Measurements from ENCODE around the gene MAP4K1.
"Not testable (repeated sequence)": the region's sequence is repeated elsewhere in the genome, so short reads cannot be mapped to it uniquely, and the experiment has no call there.

MAP4K1 gene

DNA sequence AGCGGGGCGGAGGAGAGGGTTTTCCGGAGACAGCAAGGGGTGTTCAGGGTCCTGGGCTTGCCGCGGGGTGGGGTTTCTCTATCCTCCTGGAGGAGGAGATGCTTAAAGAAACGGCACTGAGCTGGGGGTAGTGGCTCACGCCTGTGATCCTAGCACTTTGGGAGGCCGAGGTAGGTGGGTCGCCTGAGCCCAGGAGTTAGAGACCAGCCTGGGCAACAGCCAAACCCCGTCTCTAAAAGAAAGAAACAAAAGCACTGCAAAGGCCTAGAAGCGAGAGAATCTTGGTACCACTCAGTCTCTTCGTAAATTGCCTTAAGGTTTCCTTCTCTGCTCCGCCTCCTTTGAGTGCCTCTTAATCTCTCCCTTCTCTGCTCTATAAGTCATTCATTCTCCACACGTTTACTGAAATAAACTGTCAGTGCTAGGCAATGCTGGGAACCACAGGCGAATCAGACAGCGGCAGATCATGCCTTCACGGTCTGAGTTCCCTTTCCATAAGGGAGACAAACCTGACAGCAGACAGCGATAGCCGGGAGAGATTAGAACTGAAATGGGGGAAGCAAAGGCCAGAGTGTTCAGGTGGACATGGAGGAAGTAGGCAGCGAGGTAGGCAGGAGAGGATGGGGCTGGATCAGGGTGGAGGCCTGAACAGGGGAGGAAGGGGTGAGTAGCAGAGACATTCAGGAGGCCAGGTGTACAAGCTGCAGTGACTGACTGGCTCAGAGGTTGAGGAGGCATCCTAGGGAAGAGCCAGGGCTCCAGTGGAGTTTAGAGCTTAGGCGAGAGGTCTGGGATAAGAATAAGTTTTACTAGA, 1.8 kb upstream of the MAP4K1 start:
- no peak for DNase-seq

GRCh38 chr19:38618590-38619360, 1.0 kb upstream of the MAP4K1 start, which contains the start of gene EIF3K:
EIF3K (plus strand) TSS chr19:38619188; CDS start chr19:38619269, 81 bp downstream.
- peak; percentile 99 for DNase-seq

DNA sequence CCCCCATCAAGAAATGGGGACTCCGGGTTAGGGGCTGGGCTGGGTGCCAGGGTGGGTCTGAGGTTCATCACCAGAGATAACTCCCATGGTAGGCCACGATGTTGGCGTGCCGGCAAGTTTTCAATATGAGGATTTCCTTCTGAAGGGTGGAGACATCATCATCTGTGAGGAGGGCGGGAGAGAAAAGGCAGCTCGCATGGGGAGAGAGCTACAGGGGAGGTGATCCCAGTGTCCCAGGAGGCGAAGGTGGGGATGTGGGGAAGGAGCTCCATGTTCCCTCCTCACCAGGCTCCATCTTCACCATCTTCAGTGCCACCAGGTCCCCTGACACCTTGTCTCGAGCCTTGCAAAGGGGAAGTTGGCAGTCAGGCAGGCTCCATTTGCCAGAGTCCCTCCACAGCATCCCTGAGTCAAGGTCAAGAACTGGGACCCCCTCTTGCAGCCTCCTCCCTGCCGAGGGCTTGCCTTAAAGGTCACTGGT, 430 bp downstream of the MAP4K1 start:
- DNase-seq: no peak

- no peak for DNase-seq
These were observed 1.5 kb downstream of the MAP4K1 start for GRCh38 chr19:38616265-38616664.

DNA sequence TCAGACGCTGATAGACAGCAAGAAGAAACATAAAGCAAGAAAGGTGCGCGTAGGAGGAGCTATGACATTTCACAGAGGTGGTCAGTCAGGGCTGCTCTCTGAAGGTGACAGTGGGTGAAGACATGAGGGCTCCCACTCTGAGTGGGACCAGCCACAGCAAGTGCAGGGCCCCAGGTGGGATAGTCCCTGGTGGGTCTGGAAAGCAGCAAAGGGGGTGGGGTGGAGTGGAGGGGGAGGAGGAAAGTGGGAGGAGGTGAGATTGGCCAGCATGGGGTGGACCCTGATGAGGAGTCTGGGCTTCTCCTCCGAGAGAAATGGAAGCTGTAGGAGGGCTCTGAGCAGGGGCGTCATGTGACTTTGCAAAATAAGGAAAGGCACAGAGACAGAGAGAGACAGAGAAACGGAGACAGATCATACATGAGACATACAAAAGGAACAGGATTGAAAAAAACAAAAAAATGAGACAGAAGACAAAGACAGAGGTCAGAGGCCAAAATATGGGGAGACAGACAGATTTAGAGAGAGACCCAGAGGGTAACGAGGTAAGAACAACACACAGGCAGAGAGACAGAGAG, 2.7 kb downstream of the MAP4K1 start:
- DNase-seq: no peak

GRCh38 chr19:38614289-38614688, 3.5 kb downstream of the MAP4K1 start:
- no peak for DNase-seq

DNA sequence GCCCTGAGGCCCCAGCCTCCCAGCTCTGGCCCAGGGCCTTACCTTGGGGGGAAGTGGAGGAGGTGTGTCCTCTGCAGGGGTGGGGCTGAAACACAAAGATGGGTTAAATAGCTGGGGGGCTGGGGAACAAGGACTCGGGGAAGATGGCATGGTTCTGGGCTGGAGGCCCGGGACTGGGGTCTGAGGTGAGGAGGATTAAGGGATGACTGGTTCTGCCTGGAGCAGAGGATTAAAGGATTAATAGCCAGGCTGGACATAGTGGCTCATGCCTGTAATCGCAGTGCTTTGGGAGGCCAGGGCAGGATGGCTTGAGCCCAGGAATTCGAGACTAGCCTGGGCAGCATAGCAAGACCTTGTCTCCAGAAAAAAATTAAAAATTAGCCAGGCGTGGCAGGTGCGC, 11.6 kb downstream of the MAP4K1 start:
- no peak for DNase-seq

GRCh38 chr19:38602856-38603255, 14.9 kb downstream of the MAP4K1 start:
- DNase-seq: not testable (repeated sequence)

DNA sequence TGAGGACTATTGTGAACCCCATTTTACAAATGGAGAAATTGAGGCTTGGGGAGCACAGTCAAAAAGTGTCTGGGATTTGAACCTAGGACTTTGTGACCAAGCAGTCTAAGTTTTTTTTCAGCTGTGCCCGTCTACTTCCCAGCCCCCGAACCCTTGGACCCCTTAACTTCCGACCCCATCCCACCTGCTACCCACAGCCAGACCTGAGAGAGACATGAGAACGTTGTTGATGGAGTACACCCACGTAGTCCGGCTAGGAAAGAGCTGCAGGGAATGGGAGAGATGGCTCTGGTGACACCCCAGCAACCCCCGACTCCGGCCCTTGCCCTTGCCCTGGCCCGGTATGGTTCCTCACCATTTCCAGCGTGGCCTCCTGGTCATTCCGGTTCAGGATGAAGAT, 18.0 kb downstream of the MAP4K1 start:
- DNase-seq: no peak

GRCh38 chr19:38597075-38597474, 20.7 kb downstream of the MAP4K1 start:
- no peak for DNase-seq

DNA sequence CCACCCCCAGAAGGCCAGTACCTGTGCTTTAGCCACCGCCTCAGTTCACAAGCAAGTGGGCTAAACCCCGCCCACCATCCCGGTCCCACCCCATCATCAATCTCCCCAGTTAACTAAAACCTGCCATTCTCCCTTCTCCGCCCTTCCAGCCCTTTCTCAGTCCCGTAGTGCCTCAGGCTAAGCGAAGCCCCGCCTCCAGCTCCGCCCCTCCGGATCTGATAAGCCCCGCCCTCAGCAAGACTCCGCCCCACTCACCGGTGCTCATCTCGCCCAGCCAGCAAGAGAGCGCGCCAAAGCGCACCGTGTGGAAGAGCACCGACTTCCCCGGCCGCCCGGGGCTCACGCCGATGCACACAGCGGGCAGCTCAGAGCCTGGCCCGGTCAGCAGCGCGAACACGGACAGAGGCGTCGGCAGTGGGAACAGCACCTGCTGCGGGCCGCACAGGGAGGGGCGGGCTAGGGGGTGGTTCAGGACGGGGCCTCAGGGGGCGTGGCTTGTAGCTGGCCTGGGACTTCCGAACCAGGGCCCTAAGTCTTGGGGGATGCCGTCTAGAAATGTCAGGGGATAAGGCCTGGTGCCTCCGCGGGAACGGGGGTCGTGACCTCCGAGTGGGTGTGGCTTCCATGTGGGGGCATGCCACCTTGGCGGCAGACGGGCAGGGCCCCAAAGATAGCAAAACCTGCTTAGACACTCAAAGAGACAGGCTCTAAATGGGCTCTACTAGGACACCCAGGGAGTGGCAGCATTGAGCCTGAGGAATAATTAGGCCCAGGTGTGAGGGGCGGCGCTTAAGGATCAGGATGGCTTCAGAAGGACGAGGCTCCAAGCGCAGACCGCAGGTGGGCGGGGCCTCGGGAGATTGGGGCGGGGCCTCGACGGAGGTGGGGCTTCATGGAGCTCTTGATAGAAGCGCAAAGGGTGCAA, 21.4 kb downstream of the MAP4K1 start:
- DNase-seq: no peak

GRCh38 chr19:38592940-38593339, 24.8 kb downstream of the MAP4K1 start:
- DNase-seq: no peak

DNA sequence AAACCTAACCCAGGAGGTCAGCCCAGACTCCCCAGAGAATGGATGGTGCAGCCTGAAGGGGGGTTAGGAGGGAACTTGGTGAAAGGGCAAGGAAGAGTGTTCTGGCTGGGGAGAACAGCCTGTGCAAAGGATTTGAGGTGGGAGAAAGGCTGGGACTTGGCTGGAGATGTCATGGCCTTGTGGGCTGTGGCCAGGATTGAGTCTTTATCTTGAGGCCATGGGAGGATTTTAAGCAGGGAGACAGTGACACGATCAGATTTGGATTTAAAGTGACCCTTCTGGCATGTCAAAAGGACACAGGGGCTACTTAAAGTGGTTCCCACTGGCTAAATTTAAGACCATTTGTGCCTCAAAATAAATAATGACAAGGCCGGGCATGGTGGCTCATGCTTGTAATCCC, 29.7 kb downstream of the MAP4K1 start:
- DNase-seq: no peak

DNA sequence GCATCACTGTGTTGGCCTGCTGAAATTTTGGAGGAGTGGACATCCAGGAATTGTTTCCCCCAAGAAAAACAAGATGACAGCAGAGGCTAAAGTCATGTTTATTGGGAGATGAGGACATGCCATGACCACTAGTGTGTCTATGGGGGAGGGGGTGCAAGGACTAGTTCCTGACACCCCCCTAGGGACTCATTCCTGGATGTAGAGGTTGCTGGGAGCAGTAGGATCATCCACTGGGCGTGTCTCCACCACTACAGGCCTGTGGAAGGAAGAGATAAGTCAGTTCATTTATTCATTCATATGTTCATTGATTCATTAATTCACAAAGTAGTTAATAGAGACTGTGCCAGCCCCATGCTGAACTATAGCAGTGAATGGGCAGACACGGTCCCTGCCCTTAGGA, 30.2 kb downstream of the MAP4K1 start:
- no peak for DNase-seq

DNA sequence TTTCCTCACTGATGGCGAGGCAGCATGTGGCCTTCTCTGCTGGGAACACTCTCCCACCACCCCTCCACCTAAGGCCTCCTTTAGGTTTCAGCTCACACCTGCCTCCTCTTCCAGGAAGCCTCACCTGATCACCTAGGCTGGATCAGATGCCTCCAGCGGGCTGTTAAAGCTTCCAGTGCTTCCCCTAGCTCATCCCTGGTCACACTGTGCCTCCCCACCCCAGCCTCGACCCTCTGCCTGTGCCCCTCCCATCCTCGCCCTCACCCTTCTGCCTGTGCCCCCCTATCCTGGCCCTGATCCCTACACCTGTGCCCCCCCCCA, 33.8 kb downstream of the MAP4K1 start:
- DNase-seq: no peak

- no peak for DNase-seq
These were observed 34.4 kb downstream of the MAP4K1 start for GRCh38 chr19:38583219-38583984.

DNA sequence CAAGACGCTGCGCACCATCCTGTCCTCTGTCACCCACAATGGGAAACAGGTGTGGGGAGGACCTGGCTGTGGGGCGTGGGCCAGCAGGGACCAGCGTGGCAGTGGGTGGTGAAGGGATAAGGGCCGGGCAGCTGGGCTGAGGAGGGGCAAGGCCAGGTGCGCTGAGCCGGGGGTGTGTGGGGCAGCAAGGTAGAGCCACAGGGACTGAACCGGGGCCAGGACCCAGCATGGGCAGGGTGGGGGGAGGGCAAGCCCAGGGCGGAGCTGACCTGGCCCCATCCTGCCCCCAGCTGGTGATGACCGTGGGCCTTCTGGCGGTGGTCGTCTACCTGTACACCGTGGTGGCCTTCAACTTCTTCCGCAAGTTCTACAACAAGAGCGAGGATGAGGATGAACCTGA, 37.7 kb downstream of the MAP4K1 start:
- DNase-seq: no peak

DNA sequence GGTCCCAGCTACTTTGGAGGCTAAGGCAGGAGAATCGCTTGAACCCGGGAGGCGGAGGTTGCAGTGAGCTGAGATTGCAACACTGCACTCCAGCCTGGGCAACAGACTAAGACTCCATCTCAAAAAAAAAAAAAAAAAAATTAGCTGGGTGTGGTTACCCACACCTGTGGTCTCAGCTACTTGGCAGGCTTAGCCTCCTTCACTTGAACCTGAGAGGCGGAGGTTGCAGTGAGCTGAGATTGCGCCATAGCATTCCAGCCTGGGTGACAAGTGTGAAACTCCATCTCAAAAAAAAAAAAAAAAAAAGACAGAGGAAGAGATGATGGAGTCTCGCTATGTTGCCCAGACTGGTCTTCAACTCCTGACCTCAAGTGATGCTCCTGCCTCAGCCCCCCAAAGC, 38.4 kb downstream of the MAP4K1 start:
- not testable (repeated sequence) for DNase-seq

- no peak for DNase-seq
These were observed 39.9 kb downstream of the MAP4K1 start for GRCh38 chr19:38577826-38578225.

GRCh38 chr19:38571682-38572081, 46.1 kb downstream of the MAP4K1 start:
- no peak for DNase-seq

DNA sequence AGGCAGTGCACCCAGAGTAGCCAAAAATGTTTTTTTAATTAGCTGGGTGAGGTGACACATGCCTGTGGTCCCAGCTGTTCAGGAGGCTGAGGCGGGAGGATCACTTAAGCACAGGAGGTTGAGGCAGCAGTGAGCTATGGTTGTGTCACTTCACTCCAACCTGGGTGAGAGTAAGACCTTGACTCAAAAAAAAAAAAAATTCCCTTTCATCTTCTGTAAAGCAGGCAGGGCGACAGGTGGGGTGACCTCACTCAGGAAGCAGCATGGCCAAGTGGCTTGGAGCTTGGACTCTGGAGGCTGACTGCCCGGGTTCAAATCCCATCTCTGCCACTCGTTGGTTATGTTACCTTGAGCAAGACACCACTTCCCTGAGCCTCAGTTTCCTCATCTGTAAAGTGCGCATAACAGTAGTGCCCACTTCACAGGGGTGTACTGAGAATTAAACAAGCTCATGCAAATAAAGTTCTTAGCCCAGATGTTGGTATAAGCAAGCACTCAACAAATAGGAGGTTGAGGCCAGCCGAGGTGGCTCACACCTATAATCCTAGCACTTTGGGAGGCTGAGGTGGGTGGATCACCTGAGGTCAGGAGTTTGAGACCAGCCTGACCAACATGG, 48.3 kb downstream of the MAP4K1 start:
- no peak for DNase-seq
